OCI-LY3 (cell line): ENCODE data around the gene RNF212B.

Experiments used
- EZH2phosphoT487 ChIP-seq: fragments of 200-600 bp; shearing (Covaris generic); IDR thresholded peaks from 2 replicates; pipeline ENCODE4 v1.6.1; 2018; ENCODE audit warnings: antibody characterized with exemption, mixed run types, low read depth
- TF ChIP-seq, protein P1 (sequence below): fragments of 200-600, 300-600 bp; sonication (generic); IDR thresholded peaks from 2 replicates; pipeline ENCODE4 v1.5.1; 2014; ENCODE audit warnings: antibody characterized with exemption, low read length, low read depth

- TF ChIP-seq, protein P1, sequence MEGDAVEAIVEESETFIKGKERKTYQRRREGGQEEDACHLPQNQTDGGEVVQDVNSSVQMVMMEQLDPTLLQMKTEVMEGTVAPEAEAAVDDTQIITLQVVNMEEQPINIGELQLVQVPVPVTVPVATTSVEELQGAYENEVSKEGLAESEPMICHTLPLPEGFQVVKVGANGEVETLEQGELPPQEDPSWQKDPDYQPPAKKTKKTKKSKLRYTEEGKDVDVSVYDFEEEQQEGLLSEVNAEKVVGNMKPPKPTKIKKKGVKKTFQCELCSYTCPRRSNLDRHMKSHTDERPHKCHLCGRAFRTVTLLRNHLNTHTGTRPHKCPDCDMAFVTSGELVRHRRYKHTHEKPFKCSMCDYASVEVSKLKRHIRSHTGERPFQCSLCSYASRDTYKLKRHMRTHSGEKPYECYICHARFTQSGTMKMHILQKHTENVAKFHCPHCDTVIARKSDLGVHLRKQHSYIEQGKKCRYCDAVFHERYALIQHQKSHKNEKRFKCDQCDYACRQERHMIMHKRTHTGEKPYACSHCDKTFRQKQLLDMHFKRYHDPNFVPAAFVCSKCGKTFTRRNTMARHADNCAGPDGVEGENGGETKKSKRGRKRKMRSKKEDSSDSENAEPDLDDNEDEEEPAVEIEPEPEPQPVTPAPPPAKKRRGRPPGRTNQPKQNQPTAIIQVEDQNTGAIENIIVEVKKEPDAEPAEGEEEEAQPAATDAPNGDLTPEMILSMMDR = no peak
- no peak for TF ChIP-seq EZH2phosphoT487
These were observed 44.3 kb upstream of the RNF212B start for GRCh38 chr14:23193432-23193831.
